BE2C (cell line): ENCODE data around the gene MRAS.

ENCODE experiments used
- DNase-seq: peaks from one replicate; pipeline ENCODE4 v3.0.0-alpha.2; 2020
- H3K27me3 ChIP-seq: fragments of 250-450 bp; sonication (Bioruptor Pico); 2 replicates; pipeline ENCODE4 v1.5.1; 2020; ENCODE audit warnings: mild to moderate bottlenecking
- H3K36me3 ChIP-seq: fragments of 250-450 bp; sonication (Bioruptor Pico); 2 replicates; pipeline ENCODE4 v1.5.1; 2020; ENCODE audit warnings: mild to moderate bottlenecking
- H3K4me1 ChIP-seq: fragments of 250-450 bp; sonication (Bioruptor Pico); 2 replicates; pipeline ENCODE4 v1.5.1; 2020
- H3K4me3 ChIP-seq: 2 replicates; pipeline ENCODE4 v1.5.1; 2011; ENCODE audit warnings: low read depth, low read length
- H3K9me3 ChIP-seq: fragments of 250-450 bp; sonication (Bioruptor Pico); 2 replicates; pipeline ENCODE4 v1.5.1; 2020
- TF ChIP-seq, protein P1 (sequence below): IDR thresholded peaks from 2 replicates; pipeline ENCODE4 v1.5.1; 2012; ENCODE audit warnings: mild to moderate bottlenecking, low read depth, low read length

Gene MRAS

GRCh38 chr3:138399766-138400165 is 51.4 kb downstream of the MRAS start:
- Histone ChIP-seq H3K4me1 (no peaks in the 10 kb centered on the region), H3K9me3 (no peaks in the 10 kb centered on the region), H3K4me3 (no peak overlapping the region), H3K36me3 (no peaks in the 10 kb centered on the region), H3K27me3 (no peaks in the 10 kb centered on the region)
- DNase-seq = no peak
- TF ChIP-seq, protein P1, sequence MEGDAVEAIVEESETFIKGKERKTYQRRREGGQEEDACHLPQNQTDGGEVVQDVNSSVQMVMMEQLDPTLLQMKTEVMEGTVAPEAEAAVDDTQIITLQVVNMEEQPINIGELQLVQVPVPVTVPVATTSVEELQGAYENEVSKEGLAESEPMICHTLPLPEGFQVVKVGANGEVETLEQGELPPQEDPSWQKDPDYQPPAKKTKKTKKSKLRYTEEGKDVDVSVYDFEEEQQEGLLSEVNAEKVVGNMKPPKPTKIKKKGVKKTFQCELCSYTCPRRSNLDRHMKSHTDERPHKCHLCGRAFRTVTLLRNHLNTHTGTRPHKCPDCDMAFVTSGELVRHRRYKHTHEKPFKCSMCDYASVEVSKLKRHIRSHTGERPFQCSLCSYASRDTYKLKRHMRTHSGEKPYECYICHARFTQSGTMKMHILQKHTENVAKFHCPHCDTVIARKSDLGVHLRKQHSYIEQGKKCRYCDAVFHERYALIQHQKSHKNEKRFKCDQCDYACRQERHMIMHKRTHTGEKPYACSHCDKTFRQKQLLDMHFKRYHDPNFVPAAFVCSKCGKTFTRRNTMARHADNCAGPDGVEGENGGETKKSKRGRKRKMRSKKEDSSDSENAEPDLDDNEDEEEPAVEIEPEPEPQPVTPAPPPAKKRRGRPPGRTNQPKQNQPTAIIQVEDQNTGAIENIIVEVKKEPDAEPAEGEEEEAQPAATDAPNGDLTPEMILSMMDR = no peak

DNA sequence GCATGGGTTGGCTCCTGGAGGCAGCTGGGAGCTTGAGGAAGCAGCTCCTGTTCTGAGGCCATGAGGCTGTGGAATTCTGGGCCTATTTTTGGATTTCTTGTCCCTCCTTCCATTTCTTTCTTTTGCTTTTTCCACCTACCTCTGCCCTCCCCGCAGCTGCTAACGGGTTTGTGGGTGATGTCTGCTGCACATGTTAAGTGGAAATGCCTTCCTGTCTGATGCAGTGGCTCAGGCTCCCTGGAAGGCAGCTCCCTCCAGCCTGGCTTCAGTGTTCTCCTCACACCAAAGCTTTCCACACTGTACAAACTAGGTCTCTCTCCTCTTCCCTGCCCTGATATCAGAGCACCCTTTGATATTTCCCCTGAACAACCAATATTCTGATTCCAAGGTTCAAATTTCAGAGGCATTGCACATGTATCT is 52.3 kb downstream of the MRAS start:
- no peaks in the 10 kb centered on the region for H3K4me1 ChIP-seq
- H3K36me3 ChIP-seq = no peaks in the 10 kb centered on the region
- TF ChIP-seq, protein P1 = no peak
- DNase-seq = no peak
- no peak overlapping the region for H3K4me3 ChIP-seq
- H3K27me3 ChIP-seq = no peaks in the 10 kb centered on the region; the same call in 1 of the 2 replicates
- no peaks in the 10 kb centered on the region for H3K9me3 ChIP-seq

GRCh38 chr3:138401834-138402233 is 53.5 kb downstream of the MRAS start:
- Histone ChIP-seq H3K4me1 (no peaks in the 10 kb centered on the region), H3K36me3 (no peaks in the 10 kb centered on the region), H3K4me3 (no peak overlapping the region), H3K9me3 (no peaks in the 10 kb centered on the region), H3K27me3 (no peaks in the 10 kb centered on the region; the same call in 1 of the 2 replicates)
- DNase-seq = no peak
- TF ChIP-seq, protein P1 = no peak

- DNase-seq = no peak
- no peaks in the 10 kb centered on the region for H3K9me3 ChIP-seq
- no peaks in the 10 kb centered on the region; the same call in 1 of the 2 replicates for H3K27me3 ChIP-seq
- TF ChIP-seq, protein P1 = no peak
- H3K4me3 ChIP-seq = no peak overlapping the region
- no peaks in the 10 kb centered on the region for H3K36me3 ChIP-seq
- H3K4me1 ChIP-seq = no peaks in the 10 kb centered on the region
Observed at GRCh38 chr3:138404121-138404520, 55.7 kb downstream of the MRAS start.

- no peaks in the 10 kb centered on the region for H3K9me3 ChIP-seq
- TF ChIP-seq, protein P1 = no peak
- no peaks in the 10 kb centered on the region for H3K4me1 ChIP-seq
- DNase-seq = no peak
- H3K27me3 ChIP-seq = no peaks in the 10 kb centered on the region; the same call in 1 of the 2 replicates
- no peak overlapping the region for H3K4me3 ChIP-seq
- no peaks in the 10 kb centered on the region for H3K36me3 ChIP-seq
Observed at GRCh38 chr3:138405001-138405400, 56.6 kb downstream of the MRAS start.

DNA sequence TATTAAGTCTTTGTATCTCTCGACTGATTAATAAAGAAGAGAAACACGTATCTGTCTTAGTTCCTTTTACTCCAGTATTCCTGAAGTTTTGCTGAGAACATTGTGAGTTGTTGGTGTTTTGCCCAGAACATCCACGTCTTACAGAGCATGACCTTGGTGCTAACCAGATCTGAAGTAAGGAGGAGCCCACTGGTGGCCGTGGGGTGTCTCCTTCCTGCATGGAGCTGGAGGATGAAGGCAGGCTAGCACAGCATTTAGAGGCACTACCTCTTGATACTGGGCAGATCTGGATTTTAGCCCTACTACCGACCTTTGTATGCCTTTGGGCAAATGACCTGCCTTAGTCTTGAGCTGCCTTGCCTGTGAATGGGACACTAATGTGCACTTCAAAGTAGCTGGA is 57.1 kb downstream of the MRAS start:
- H3K4me3 ChIP-seq = no peak overlapping the region
- H3K27me3 ChIP-seq = no peaks in the 10 kb centered on the region; the same call in 1 of the 2 replicates
- no peaks in the 10 kb centered on the region for H3K4me1 ChIP-seq
- no peak for DNase-seq
- H3K9me3 ChIP-seq = no peaks in the 10 kb centered on the region
- TF ChIP-seq, protein P1 = no peak
- H3K36me3 ChIP-seq = no peaks in the 10 kb centered on the region
